GM21360 (cell line): ENCODE results near the gene NUTM2A.
"Not testable (repeated sequence)": the region's sequence is repeated elsewhere in the genome, so short reads cannot be mapped to it uniquely, and the experiment has no call there.

Experiments used
- ATAC-seq: cut with Tn5 transposase; IDR thresholded peaks from one replicate; pipeline ENCODE4 v1.9.1; 2021; ENCODE audit warnings: mild to moderate bottlenecking, moderate library complexity; ENCODE audit not compliant: unreplicated experiment

NUTM2A gene

DNA sequence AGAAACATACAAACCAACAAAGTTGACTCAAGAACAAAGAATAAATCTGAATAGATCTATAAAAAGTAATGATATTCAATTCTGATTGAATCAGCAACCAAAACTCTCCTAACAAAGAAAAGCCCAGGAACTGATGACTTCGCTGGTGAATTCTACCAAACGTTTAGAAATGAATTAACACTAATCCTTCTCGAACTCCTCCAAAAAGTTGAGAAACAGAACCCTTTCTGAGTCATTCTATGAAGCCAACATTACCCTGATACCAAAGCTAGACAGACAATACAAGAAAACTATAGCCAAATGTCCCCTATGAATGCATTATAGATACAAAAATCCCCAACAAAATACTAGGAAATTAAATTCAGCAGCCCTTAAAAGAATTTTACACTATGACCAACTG is 16.9 kb downstream of the NUTM2A start:
- ATAC-seq = not testable (repeated sequence)

DNA sequence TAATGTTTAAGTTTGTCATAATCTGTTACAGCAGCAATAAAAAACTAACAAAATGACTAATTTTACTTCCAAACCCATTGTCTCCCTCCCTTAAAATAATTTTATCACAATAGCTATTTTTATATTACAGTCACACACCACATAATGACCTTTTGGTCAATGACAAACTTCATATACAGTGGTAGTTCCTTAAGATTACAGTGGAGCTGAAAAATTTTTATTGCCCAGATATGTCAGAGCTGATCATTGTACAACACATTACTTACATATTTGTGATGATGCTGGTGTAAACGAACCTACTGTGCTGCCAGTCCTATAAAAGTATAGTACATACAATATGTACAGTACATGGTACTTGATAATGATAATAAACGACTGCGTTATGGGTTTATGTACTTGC is 22.1 kb downstream of the NUTM2A start:
- not testable (repeated sequence) for ATAC-seq

GRCh38 chr10:87248818-87249353 is 23.6 kb downstream of the NUTM2A start:
- not testable (repeated sequence) for ATAC-seq

DNA sequence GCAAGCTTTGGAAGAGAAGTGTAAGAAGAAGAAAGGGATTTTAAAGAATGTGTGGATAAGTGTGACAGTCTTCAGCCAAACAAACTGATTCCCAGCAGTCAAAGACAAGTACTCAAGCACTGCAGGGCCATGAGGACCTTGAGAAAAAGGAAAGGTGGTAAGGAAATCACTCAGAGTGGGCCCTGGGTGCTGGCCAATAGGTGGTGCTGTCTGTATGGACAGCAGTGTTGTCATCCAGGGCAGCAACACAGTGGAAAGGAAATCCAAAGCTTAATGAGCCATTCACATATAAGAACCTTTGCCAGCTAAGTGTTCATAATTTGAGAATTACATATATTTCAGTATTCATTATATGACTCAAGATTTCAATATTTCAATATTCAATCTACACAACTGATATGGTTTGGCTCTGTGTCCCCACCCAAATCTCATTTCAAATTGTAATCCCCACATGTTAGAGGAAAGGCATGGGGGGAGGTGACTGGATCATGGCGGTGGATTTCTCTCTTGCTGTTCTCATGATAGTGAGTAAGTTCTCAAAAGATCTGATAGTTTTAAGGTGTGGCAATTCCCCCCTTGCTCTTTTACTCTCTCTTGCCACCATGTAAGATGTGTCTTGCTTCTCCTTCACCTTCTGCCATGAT is 55.6 kb downstream of the NUTM2A start:
- not testable (repeated sequence) for ATAC-seq
